Activated T-cell treated with anti-CD3 and anti-CD28 coated beads, Interleukin-2, amount 50 U/mL, for 4 hours (primary cell): ENCODE results near the gene IFNL4. TPM values are rescaled to one million over a fixed set of nuclear protein-coding genes. Genes with fewer than 3 reads are reported as not detected.
A peak's percentile ranks its signal among the peaks of the same experiment; 100 is the strongest.

Experiments
- ATAC-seq, 2 donors: fragments of 200-7000 bp; cut with Tn5 transposase; one replicate each; pipeline ENCODE4 v1.10.0; 2021
- DNase-seq: peaks from one replicate; pipeline ENCODE4 v3.0.0-alpha.2; 2020
- H3K27me3 Mint-ChIP-seq: one replicate; pipeline ENCODE4 v1.8.0; 2021; ENCODE audit warnings: low read depth, mixed read lengths
- H3K36me3 Mint-ChIP-seq: one replicate; pipeline ENCODE4 v1.8.0; 2022; ENCODE audit warnings: mixed read lengths; ENCODE audit not compliant: insufficient read depth
- H3K4me1 Mint-ChIP-seq: one replicate; pipeline ENCODE4 v1.8.0; 2021; ENCODE audit warnings: low read depth, mixed read lengths
- H3K4me3 Mint-ChIP-seq: one replicate; pipeline ENCODE4 v1.8.0; 2021; ENCODE audit warnings: mild to moderate bottlenecking, moderate library complexity, mixed read lengths
- H3K9me3 Mint-ChIP-seq: one replicate; pipeline ENCODE4 v1.8.0; 2021; ENCODE audit warnings: mixed read lengths
- total RNA-seq, 3 donors: library from RNA; stranded (reverse); gene quantifications; one replicate each; pipeline ENCODE4 v1.2.1, GENCODE V29; 2021

IFNL4 gene
- total RNA-seq, 3 donors from 2014 or later = not detected

DNA sequence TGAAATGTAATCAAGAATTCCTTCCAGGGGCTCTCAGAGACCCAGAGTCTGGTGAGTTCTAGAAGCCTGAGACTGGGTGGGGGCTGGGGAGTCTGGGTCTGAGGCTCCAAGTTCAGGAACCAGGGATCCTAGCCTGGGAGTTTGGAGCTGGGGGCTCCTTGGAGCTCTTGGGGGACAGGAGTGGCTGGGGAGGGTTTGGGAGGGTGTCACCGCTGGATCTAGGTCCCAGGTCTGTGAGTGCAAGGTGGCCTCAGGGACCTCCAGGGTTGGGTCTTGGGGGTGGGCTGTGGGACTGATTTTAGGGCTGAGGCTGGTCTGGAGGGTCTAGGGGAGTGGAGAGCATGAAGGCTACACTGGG is 45.7 kb downstream of the IFNL4 start:
- Mint-ChIP-seq H3K27me3 (peaks cover 64% of the 10 kb centered on the region), H3K4me1 (no peaks in the 10 kb centered on the region), H3K4me3 (no peak overlapping the region), H3K9me3 (no peaks in the 10 kb centered on the region), H3K36me3 (no peaks in the 10 kb centered on the region)
- ATAC-seq = no peak
- no peak for DNase-seq

DNA sequence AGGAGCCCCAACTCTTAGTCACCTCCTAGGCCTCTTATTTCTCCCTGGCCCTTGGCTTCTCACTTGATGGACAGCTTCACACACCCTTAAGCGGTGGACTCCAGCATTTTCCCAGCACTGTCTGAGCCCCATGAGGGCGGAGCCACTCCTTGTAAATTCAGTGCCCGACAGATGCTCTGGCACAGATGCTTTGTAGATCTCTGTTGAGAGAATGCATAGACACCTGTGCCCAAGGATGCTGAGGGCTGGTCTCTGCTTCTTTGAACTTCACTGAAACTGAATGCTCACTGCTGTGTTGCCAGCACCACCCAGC is 47.9 kb downstream of the IFNL4 start:
- H3K9me3 Mint-ChIP-seq = no peaks in the 10 kb centered on the region
- peaks cover 15% of the 10 kb centered on the region for H3K4me1 Mint-ChIP-seq
- DNase-seq (no peak), ATAC-seq (no peak)
- H3K36me3 Mint-ChIP-seq = no peaks in the 10 kb centered on the region
- H3K4me3 Mint-ChIP-seq = no peak overlapping the region
- H3K27me3 Mint-ChIP-seq = peaks cover 82% of the 10 kb centered on the region

DNA sequence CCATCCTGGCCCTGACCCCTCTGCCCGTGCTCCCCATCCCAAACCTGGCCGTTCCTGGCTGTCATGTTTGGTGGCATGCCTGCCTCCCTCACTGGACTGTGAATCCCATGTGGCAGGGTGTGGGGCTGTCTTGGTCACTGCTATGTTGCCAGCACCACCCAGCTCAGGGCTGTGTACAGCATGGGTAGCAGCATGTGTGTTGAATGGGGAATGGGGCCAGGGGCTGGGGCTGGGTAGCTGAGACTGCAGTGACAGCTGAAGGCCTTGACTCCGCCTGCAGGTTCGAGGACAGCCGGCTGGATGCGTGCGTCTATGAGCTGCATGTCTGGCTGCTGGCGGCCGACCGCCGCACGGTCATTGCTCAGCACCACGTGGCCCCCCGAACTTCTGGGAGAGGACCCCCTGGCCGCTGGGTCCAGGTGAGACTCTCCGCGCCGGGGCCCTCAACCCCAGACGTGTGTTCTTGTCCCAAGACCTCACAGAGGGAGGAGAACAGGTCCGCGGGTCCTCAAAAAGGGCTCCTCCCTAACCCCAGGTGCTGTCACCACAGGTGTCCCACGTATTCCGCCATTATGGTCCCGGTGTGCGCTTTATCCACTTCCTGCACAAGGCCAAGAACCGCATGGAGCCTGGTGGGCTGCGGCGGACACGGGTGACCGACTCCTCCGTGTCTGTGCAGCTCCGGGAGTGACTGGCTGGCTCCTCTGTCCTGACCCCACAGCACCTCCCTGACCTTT is 48.4 kb downstream of the IFNL4 start:
- Mint-ChIP-seq H3K36me3 (no peaks in the 10 kb centered on the region), H3K9me3 (no peaks in the 10 kb centered on the region), H3K4me3 (no peak overlapping the region), H3K4me1 (peaks cover 20% of the 10 kb centered on the region), H3K27me3 (peaks cover 87% of the 10 kb centered on the region)
- ATAC-seq (no peak), DNase-seq (no peak)

DNA sequence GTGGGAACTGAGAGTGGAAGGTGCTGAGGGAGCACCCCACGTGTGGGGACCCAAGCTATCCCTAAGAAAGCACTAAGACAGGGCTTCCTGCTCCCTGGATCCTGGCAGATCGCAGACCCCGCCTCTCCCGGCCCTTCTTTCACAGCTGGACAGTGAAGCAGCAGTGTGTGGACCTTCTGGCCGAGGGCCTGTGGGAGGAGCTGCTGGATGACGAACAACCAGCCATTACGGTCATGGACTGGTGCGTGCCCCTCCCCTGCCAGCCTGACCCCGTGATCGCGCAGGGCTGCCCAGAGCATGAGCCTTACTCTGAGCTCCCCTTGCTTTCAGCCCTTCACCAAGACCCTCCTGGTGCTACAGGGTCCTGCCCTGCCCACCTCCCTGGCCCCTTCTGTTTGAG is 49.6 kb downstream of the IFNL4 start:
- ATAC-seq (no peak), DNase-seq (no peak)
- Mint-ChIP-seq H3K4me3 (no peak overlapping the region), H3K9me3 (no peaks in the 10 kb centered on the region), H3K4me1 (peaks cover 23% of the 10 kb centered on the region), H3K36me3 (no peaks in the 10 kb centered on the region), H3K27me3 (peaks cover 87% of the 10 kb centered on the region)

DNA sequence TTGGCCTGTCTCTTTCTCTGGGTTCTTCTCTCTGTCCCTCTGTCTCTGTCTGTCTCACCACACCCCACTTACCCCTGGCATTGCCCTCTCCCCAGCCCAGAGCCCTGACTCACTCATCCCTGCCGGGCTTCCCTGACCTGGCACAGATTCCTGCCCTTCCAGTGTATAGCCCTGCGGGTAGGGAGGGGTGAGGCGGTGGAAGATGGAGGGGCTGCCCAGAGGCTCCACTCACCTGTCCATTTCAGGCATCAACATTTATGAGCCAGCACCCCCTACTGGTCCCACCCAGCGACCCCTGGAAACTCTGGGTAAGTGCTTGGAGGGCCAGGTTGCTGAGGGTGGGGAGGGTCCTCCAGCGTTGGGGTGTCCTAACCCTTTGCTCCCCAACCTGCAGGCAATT is 50.8 kb downstream of the IFNL4 start:
- no peak for DNase-seq
- peaks cover 23% of the 10 kb centered on the region for H3K4me1 Mint-ChIP-seq
- no peak overlapping the region for H3K4me3 Mint-ChIP-seq
- H3K9me3 Mint-ChIP-seq = no peaks in the 10 kb centered on the region
- H3K27me3 Mint-ChIP-seq = peaks cover 85% of the 10 kb centered on the region
- H3K36me3 Mint-ChIP-seq = no peaks in the 10 kb centered on the region
- no peak for ATAC-seq

DNA sequence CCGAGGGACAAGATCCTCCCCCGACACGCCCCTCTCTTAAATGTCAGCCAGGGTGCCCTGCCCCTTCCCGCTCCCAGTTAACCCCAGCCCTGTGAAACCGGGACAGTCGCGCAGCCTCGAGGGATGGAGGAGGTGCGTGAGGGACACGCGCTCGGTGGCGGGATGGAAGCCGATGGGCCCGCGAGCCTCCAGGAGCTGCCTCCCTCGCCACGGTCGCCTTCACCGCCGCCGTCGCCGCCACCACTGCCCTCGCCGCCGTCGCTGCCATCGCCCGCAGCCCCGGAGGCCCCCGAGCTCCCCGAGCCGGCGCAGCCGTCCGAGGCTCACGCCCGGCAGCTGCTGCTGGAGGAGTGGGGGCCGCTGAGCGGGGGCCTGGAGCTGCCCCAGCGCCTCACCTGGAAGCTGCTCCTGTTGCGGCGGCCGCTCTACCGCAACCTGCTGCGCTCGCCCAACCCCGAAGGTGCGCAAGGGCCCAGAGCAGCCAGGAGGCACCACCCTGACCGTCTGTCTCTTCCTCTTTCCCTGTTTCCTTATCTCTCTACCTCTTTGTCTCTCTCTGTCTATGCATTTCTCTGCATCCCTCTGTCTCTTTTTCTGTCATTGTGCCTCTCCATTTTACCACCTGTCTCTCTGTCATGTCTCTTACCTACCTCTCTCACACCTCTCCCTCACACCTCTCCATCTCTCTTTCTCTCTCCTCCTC is 51.6 kb downstream of the IFNL4 start, which contains the start of gene NCCRP1:
Gene NCCRP1, plus strand, starts transcription at position 105 of the 703 bp plus-strand sequence. Its CDS starts 19 bp downstream, at position 124.
- DNase-seq (no peak), ATAC-seq (peak; percentile 47 to 51)
- H3K4me1 Mint-ChIP-seq = peaks cover 23% of the 10 kb centered on the region
- H3K36me3 Mint-ChIP-seq = no peaks in the 10 kb centered on the region
- peaks cover 80% of the 10 kb centered on the region for H3K27me3 Mint-ChIP-seq
- H3K4me3 Mint-ChIP-seq = peak within 1 kb of the TSS; percentile 22
- no peaks in the 10 kb centered on the region for H3K9me3 Mint-ChIP-seq

DNA sequence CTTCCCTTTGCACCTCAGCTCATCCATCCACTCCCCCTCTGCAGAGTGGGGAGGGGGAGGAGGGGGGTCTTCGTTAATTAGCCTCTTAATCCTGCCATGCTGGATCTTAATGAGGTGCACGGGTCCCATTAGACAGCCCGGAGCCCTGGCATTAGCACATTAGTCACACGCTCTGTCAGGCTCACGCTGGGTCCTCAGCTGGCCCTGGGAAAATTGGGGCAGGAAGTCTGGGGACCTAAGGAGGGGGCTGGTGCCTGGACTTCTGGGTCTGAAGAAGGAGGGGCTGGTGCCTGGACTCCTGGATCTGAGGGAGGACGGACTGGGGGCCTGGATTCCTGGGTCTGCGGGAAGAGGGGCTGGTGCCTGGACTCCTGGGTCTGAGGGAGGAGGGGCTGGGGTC is 52.3 kb downstream of the IFNL4 start:
- peaks cover 77% of the 10 kb centered on the region for H3K27me3 Mint-ChIP-seq
- no peaks in the 10 kb centered on the region for H3K9me3 Mint-ChIP-seq
- ATAC-seq = no peak
- DNase-seq = no peak
- H3K4me3 Mint-ChIP-seq = no peak overlapping the region
- peaks cover 23% of the 10 kb centered on the region for H3K4me1 Mint-ChIP-seq
- H3K36me3 Mint-ChIP-seq = no peaks in the 10 kb centered on the region

Other genes starting within 250 kb of the IFNL4 start
- gene FBXO27, start 216.3 kb downstream of the IFNL4 start, total RNA-seq = under 1 TPM; 0.18 to 0.63 (median 0.20) TPM
- under 1 TPM in 1 of 3 donors, not detected in 2; 0.20 TPM for gene ACP7, start 164.5 kb downstream of the IFNL4 start, total RNA-seq
- 10 to 100 TPM; 21.3 to 24.4 (median 23.5) TPM for gene PAK4, start 123.1 kb downstream of the IFNL4 start, total RNA-seq
- gene NCCRP1, start 51.9 kb downstream of the IFNL4 start, total RNA-seq = not detected
- gene SYCN, start 44.6 kb downstream of the IFNL4 start, total RNA-seq = under 1 TPM in 2 of 3 donors, not detected in 1; 0.37 to 0.58 TPM
- not detected for gene IFNL3, start 3.9 kb downstream of the IFNL4 start, total RNA-seq
- not detected for gene IFNL2, start 19.5 kb upstream of the IFNL4 start, total RNA-seq
- not detected for gene IFNL1, start 47.6 kb upstream of the IFNL4 start, total RNA-seq
- 1 to 10 TPM; 4.2 to 6.7 (median 6.6) TPM for gene LRFN1, start 72.0 kb upstream of the IFNL4 start, total RNA-seq
- gene GMFG, start 87.2 kb upstream of the IFNL4 start, total RNA-seq = 100 to 1,000 TPM; 147 to 181 (median 178) TPM
- 10 to 100 TPM; 72.6 to 81.6 (median 81.1) TPM for gene SAMD4B, start 93.6 kb upstream of the IFNL4 start, total RNA-seq
- gene PAF1, start 142.2 kb upstream of the IFNL4 start, total RNA-seq = 10 to 100 TPM; 48.0 to 50.8 (median 50.2) TPM
- gene MED29, start 142.5 kb upstream of the IFNL4 start, total RNA-seq = 10 to 100 TPM; 39.5 to 43.1 (median 39.7) TPM
- 10 to 100 TPM; 39.5 to 50.8 (median 43.7) TPM for gene ZFP36, start 158.0 kb upstream of the IFNL4 start, total RNA-seq
- gene PLEKHG2, start 163.8 kb upstream of the IFNL4 start, total RNA-seq = 10 to 100 TPM; 22.0 to 23.7 (median 22.0) TPM
- 1,000 to 10,000 TPM; 3,250 to 3,505 (median 3,474) TPM for gene RPS16, start 187.1 kb upstream of the IFNL4 start, total RNA-seq
- 100 to 1,000 TPM; 193 to 201 (median 197) TPM for gene SUPT5H, start 196.7 kb upstream of the IFNL4 start, total RNA-seq
- gene TIMM50, start 232.0 kb upstream of the IFNL4 start, total RNA-seq = 100 to 1,000 TPM; 192 to 211 (median 195) TPM